Testis (tissue), 5 donors: ENCODE measurements around the gene HRC. TPM values are rescaled to one million over a fixed set of nuclear protein-coding genes. Genes with fewer than 3 reads are reported as not detected.

Source experiments
- DNase-seq: peaks from one replicate; pipeline ENCODE4 v3.0.0-alpha.2; 2019
- H3K27ac ChIP-seq, 2 donors: fragments of 200-600 bp; sonication (generic); one replicate each; pipeline ENCODE4 v1.5.1; 2019
- H3K27me3 ChIP-seq: fragments of 200-600 bp; sonication (generic); one replicate; pipeline ENCODE4 v1.5.1; 2019
- H3K36me3 ChIP-seq: fragments of 200-600 bp; sonication (generic); one replicate; pipeline ENCODE4 v1.5.1; 2017; ENCODE audit warnings: low read depth; ENCODE audit errors: missing control alignments
- H3K4me1 ChIP-seq: fragments of 200-600 bp; sonication (generic); one replicate; pipeline ENCODE4 v1.5.1; 2019
- H3K4me3 ChIP-seq, 2 donors: fragments of 200-600 bp; sonication (generic); one replicate each; pipeline ENCODE4 v1.5.1; 2017 to 2019
- H3K9me3 ChIP-seq: fragments of 200-600 bp; sonication (generic); one replicate; pipeline ENCODE4 v1.5.1; 2017
- CTCF ChIP-seq, 3 experiments: fragments of 450-650 bp in 2 of 3; fragments of 200-600 bp in 1 of 3; sonication (generic) in 1 of 3; IDR thresholded peaks; one replicate each; pipeline ENCODE4 v1.5.1; 2016 to 2019; ENCODE audit warnings: antibody characterized with exemption in 3 of 3, mild to moderate bottlenecking in 2 of 3, moderate library complexity in 1 of 3
- POLR2A ChIP-seq: fragments of 450-650 bp; IDR thresholded peaks from one replicate; pipeline ENCODE4 v1.6.1; 2017; ENCODE audit warnings: antibody characterized with exemption, mild to moderate bottlenecking, moderate library complexity
- WGBS, 2 donors: methylation state at CpG; one replicate each; pipeline ENCODE4 v1.1.5; 2018; 5-methylcytosine and 5-hydroxymethylcytosine counted together
- intact Hi-C: fragments of 100-400 bp; cut with DNase I; formaldehyde crosslinking; loops from one replicate; pipeline ENCODE4 v1.15.1; 2023; ENCODE audit warnings: low total_unique reads
- long read RNA-seq, 2 donors: transcript quantifications; one replicate each; lab custom pipeline, GENCODE V29; 2026
- polyA plus RNA-seq: library from polyadenylated mRNA; stranded (reverse); fragments of 350-450 nt; fragmentation: Illumina TruSeq; extraction: RNeasy Lipid Tissue Mini Kit (QIAGEN cat#74804); gene quantifications from one replicate; pipeline ENCODE4 v1.2.3, GENCODE V29; 2014; ENCODE audit warnings: low read depth, low replicate concordance; ENCODE audit not compliant: insufficient read depth
- total RNA-seq, 2 donors: library from RNA; depleted of rRNA; stranded (reverse); fragments of >200 nt; gene quantifications; one replicate each; pipeline ENCODE4 v1.2.3, GENCODE V29; 2016

Gene HRC, protein sequence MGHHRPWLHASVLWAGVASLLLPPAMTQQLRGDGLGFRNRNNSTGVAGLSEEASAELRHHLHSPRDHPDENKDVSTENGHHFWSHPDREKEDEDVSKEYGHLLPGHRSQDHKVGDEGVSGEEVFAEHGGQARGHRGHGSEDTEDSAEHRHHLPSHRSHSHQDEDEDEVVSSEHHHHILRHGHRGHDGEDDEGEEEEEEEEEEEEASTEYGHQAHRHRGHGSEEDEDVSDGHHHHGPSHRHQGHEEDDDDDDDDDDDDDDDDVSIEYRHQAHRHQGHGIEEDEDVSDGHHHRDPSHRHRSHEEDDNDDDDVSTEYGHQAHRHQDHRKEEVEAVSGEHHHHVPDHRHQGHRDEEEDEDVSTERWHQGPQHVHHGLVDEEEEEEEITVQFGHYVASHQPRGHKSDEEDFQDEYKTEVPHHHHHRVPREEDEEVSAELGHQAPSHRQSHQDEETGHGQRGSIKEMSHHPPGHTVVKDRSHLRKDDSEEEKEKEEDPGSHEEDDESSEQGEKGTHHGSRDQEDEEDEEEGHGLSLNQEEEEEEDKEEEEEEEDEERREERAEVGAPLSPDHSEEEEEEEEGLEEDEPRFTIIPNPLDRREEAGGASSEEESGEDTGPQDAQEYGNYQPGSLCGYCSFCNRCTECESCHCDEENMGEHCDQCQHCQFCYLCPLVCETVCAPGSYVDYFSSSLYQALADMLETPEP
- total RNA-seq (1 to 10 TPM; 1.8 to 5.4 TPM), polyA plus RNA-seq (4.1 TPM)
- long read RNA-seq, donor 1, transcript HRC-201 (6 exons, 2,385 nt) = major isoform, 7 of 7 reads
- long read RNA-seq, donor 1, partial matches to known transcripts = 0 of 7 reads
- long read RNA-seq, donor 1, other reads (novel, unspliced or antisense) = 0 of 7 reads
- long read RNA-seq, donor 2, transcript HRC-201 (6 exons, 2,385 nt) = major isoform, 13 of 13 reads
- long read RNA-seq, donor 2, partial matches to known transcripts = 0 of 13 reads
- long read RNA-seq, donor 2, other reads (novel, unspliced or antisense) = 0 of 13 reads

DNA sequence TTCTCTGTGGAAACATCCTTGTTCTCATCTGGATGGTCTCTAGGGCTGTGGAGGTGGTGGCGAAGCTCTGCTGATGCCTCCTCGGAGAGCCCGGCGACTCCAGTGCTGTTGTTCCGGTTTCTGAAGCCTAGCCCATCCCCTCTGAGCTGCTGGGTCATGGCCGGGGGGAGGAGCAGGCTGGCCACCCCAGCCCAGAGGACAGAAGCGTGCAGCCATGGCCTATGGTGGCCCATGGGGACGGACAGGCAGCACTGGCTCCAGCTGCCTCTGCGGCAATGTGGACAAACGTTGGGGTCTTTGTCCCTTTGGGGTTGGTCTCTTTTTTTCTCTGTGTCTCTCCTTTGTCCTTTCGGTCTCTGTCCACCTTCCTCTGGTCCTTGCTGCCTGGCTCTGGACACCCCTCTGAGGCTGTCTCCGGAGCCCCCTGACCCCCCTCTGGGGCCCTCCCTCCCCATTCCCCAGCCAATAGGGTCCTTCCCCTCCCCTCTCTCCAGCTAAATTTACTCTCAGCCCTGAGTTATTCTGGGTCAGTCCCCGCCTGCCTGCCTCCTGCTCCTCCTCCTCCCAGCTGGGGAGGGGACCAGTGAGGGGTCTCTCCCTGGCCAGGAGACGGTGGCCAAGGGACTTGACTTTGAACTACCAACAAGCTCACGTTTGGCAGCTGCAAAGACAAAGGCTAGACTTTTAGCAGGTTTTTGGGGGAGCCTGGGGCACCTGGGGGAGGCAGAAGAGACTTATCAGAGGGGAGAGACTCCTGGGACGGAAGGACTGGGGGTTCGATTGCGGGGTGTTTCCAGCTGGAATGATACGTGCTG, at the start of gene HRC:
Gene HRC, minus strand, starts transcription at position 392 of the 815 bp plus-strand sequence. Its CDS starts 159 bp downstream, at position 233.
- no peak for TF ChIP-seq CTCF (IDR thresholded peaks at IDR 0.05)
- TF ChIP-seq POLR2A = no peak
- no peaks in the 10 kb centered on the region for H3K27me3 ChIP-seq
- H3K27ac ChIP-seq = peak within 1 kb of the TSS; percentile 50 to 52
- WGBS, 2 donors = 41 to 55% methylated on average over 15 to 19 of the region's 19 CpGs
- H3K9me3 ChIP-seq = no peaks in the 10 kb centered on the region
- no peak within 1 kb of the TSS for H3K4me3 ChIP-seq
- DNase-seq = peak; percentile 40
- intact Hi-C loops = no loop called here
- H3K36me3 ChIP-seq = no peaks in the 10 kb centered on the region
- H3K4me1 ChIP-seq = peaks cover 20% of the 10 kb centered on the region

- no peaks in the 10 kb centered on the region for H3K9me3 ChIP-seq
- no peak overlapping the region for H3K27ac ChIP-seq
- no peak for DNase-seq
- 68 to 76% methylated on average over 7 of the region's 7 CpGs for WGBS, 2 donors
- intact Hi-C loops = loop anchor here (10.0 kb wide), 1 partner anchor 126 kb away; the partner anchor contains the start of gene KCNA7
- H3K4me1 ChIP-seq = no peaks in the 10 kb centered on the region
- no peaks in the 10 kb centered on the region for H3K27me3 ChIP-seq
- no peaks in the 10 kb centered on the region for H3K36me3 ChIP-seq
- TF ChIP-seq POLR2A (no peak), CTCF (IDR thresholded peaks at IDR 0.05) (no peak)
- no peak overlapping the region for H3K4me3 ChIP-seq
These were observed 45.8 kb upstream of the HRC start for GRCh38 chr19:49201042-49201441.

GRCh38 chr19:49200238-49200862, 45.2 kb upstream of the HRC start:
- no peak for TF ChIP-seq CTCF (IDR thresholded peaks at IDR 0.05)
- TF ChIP-seq POLR2A = no peak
- Histone ChIP-seq H3K36me3 (no peaks in the 10 kb centered on the region), H3K9me3 (no peaks in the 10 kb centered on the region), H3K27me3 (no peaks in the 10 kb centered on the region), H3K27ac (no peak overlapping the region), H3K4me3 (peak overlapping the region in 1 of 2 donors; percentile 5), H3K4me1 (no peaks in the 10 kb centered on the region)
- intact Hi-C loops = loop anchor here (10.0 kb wide), 1 partner anchor 126 kb away; the partner anchor contains the start of gene KCNA7
- peak; percentile 72 for DNase-seq
- WGBS, 2 donors = 69 to 71% methylated on average over 29 of the region's 29 CpGs
